Peyer's patch (tissue), 4 donors: Measurements from ENCODE around the gene KL.

Source experiments
- POLR2A ChIP-seq, 2 donors: fragments of 450-650 bp; IDR thresholded peaks; one replicate each; pipeline ENCODE4 v1.5.1; 2017; ENCODE audit warnings: antibody characterized with exemption in 2 of 2, mild to moderate bottlenecking in 2 of 2, moderate library complexity in 2 of 2
- TF ChIP-seq, protein P1 (sequence below), 6 experiments: fragments of 450-650 bp in 4 of 6; fragments of 200-600 bp in 2 of 6; sonication (generic) in 1 of 6; IDR thresholded peaks; one replicate each; pipeline ENCODE4 v1.5.1; 2017 to 2019; ENCODE audit warnings: antibody characterized with exemption in 6 of 6, mild to moderate bottlenecking in 3 of 6, moderate library complexity in 1 of 6

- TF ChIP-seq, protein P1, sequence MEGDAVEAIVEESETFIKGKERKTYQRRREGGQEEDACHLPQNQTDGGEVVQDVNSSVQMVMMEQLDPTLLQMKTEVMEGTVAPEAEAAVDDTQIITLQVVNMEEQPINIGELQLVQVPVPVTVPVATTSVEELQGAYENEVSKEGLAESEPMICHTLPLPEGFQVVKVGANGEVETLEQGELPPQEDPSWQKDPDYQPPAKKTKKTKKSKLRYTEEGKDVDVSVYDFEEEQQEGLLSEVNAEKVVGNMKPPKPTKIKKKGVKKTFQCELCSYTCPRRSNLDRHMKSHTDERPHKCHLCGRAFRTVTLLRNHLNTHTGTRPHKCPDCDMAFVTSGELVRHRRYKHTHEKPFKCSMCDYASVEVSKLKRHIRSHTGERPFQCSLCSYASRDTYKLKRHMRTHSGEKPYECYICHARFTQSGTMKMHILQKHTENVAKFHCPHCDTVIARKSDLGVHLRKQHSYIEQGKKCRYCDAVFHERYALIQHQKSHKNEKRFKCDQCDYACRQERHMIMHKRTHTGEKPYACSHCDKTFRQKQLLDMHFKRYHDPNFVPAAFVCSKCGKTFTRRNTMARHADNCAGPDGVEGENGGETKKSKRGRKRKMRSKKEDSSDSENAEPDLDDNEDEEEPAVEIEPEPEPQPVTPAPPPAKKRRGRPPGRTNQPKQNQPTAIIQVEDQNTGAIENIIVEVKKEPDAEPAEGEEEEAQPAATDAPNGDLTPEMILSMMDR (IDR thresholded peaks at IDR 0.05), result no peak
- TF ChIP-seq POLR2A (IDR thresholded peaks at IDR 0.05), result no peak
These were observed 95.3 kb downstream of the KL start for GRCh38 chr13:33111414-33112110.
